Mononuclear cell (primary cell): Measurements from ENCODE around the gene CC2D1B. TPM values are rescaled to one million over a fixed set of nuclear protein-coding genes. Genes with fewer than 3 reads are reported as not detected.

Experiments used
- H3K27me3 ChIP-seq: 2 replicates; pipeline ENCODE4 v1.6.0; 2011; ENCODE audit warnings: low read length, control low read depth; ENCODE audit not compliant: insufficient read depth
- H3K4me1 ChIP-seq: 2 replicates; pipeline ENCODE4 v1.5.1; 2011; ENCODE audit warnings: mild to moderate bottlenecking, low read length, control low read depth; ENCODE audit not compliant: insufficient read depth
- H3K4me3 ChIP-seq: 2 replicates; pipeline ENCODE4 v1.5.1; 2011; ENCODE audit warnings: mild to moderate bottlenecking, low read length, moderate library complexity
- H3K9me3 ChIP-seq: 2 replicates; pipeline ENCODE4 v1.5.1; 2011; ENCODE audit warnings: low read depth, mild to moderate bottlenecking, control low read depth, low read length
- total RNA-seq: library from RNA; depleted of rRNA; stranded (reverse); fragments of >200 nt; gene quantifications from one replicate; pipeline ENCODE4 v1.2.3, GENCODE V29; 2012

The CC2D1B gene
- total RNA-seq, 1 donor = 20.9 TPM

DNA sequence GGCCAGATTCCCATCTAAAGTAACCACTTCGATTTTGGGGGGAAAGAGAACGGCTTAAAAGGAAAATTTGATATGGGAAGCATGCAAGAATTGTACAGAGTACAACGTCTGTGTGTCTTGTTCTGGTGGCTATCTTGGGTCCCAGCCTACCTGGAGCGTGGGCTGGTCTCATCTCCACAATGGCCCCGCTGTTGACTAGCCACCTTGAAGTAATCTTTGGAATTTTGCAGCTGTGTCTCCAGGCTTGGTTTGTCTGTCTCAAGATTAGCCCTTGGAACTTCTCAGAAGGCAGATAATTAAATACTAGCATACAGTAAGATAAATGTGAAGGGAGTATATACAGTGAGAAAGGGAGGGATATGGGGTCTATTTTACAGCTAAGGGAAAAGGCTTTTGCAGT is 1.3 kb upstream of the CC2D1B start:
- Histone ChIP-seq H3K4me3 (no peak overlapping the region), H3K9me3 (no peaks in the 10 kb centered on the region), H3K4me1 (peaks cover 34% of the 10 kb centered on the region), H3K27me3 (no peaks in the 10 kb centered on the region)

DNA sequence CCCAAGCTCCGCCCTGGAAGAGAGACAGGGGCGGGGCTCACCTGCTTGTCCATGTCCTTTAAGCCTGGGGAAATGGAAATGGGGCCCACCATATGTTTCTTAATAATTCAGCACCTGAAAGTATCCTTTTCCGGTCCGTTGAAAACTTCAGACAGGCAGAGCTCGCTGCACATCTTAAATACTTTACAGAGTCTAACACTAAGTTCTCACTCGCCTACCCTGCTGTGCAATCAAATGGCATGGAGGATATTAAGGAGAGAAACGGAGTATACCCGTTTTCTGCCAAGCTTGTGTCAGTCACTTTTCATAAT is 467 bp upstream of the CC2D1B start:
- Histone ChIP-seq H3K27me3 (no peaks in the 10 kb centered on the region), H3K9me3 (no peaks in the 10 kb centered on the region), H3K4me3 (peak overlapping the region; percentile 83), H3K4me1 (peaks cover 34% of the 10 kb centered on the region)

DNA sequence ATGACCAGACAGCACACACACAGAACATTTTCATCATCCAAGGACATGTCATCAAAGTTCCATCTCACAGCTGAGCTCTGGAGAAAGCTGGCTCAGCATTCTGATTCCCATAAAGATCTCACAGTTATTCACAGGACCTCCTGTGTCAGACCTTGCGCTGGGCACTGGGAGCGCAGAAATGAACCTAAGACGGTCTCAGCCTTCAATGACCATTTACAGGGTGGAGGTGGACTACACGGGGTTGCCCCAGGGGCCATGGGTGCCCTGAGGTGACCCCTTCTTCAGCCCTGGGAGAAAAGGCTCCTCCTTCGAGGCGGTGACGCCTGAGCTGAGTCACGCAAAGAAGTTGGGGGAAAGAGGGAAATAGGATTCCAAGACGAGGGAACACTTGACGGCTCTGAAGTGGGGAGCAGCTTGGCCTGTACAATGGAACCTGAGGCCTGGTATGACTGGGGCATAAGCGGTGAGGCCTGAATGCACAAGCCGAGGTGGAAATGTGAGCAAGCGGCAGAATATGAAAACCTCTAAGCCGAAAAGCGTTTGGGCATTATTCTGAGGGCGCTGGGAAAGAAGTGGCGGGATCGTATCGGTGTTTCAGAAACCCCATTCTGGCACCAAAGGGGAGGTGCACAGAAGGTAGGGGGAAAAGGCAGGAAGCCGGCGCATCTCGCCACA is 797 bp downstream of the CC2D1B start:
- Histone ChIP-seq H3K9me3 (no peaks in the 10 kb centered on the region), H3K4me1 (peaks cover 34% of the 10 kb centered on the region), H3K4me3 (peak overlapping the region; percentile 83), H3K27me3 (no peaks in the 10 kb centered on the region)

DNA sequence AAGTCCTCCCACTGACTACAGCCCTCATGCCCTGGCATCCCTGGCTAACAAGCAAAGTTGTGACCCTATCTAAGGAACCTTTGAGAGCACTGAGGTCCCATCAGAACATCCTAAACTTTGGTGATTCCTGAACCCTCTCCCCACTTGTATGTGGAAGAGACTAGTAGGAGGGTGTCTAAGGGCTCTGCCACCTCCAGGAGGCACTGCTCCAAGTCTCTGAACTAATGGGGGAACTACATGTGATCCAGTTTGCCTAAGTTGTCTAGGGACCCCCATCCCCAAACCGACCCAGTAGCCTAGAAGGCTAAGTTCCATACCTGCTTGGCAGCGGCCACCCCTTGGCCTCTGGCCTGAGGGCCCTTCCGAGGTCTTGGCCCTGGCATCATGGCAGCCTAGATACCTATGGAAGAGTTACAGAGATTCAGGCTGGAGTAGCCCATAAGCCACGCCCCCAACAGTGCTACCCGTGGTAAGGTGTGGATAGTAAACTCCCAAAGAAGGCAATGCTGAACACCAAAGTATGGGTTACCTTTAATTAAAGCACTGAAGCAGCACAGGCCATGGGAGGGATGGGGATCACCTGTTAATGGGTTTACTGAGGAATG is 1.7 kb downstream of the CC2D1B start:
- no peak overlapping the region for H3K4me3 ChIP-seq
- peaks cover 34% of the 10 kb centered on the region for H3K4me1 ChIP-seq
- H3K9me3 ChIP-seq = no peaks in the 10 kb centered on the region
- no peaks in the 10 kb centered on the region for H3K27me3 ChIP-seq

- H3K4me1 ChIP-seq = peaks cover 22% of the 10 kb centered on the region
- H3K9me3 ChIP-seq = no peaks in the 10 kb centered on the region
- H3K4me3 ChIP-seq = no peak overlapping the region
- H3K27me3 ChIP-seq = no peaks in the 10 kb centered on the region
Observed at GRCh38 chr1:52360595-52360968, 5.4 kb downstream of the CC2D1B start.

DNA sequence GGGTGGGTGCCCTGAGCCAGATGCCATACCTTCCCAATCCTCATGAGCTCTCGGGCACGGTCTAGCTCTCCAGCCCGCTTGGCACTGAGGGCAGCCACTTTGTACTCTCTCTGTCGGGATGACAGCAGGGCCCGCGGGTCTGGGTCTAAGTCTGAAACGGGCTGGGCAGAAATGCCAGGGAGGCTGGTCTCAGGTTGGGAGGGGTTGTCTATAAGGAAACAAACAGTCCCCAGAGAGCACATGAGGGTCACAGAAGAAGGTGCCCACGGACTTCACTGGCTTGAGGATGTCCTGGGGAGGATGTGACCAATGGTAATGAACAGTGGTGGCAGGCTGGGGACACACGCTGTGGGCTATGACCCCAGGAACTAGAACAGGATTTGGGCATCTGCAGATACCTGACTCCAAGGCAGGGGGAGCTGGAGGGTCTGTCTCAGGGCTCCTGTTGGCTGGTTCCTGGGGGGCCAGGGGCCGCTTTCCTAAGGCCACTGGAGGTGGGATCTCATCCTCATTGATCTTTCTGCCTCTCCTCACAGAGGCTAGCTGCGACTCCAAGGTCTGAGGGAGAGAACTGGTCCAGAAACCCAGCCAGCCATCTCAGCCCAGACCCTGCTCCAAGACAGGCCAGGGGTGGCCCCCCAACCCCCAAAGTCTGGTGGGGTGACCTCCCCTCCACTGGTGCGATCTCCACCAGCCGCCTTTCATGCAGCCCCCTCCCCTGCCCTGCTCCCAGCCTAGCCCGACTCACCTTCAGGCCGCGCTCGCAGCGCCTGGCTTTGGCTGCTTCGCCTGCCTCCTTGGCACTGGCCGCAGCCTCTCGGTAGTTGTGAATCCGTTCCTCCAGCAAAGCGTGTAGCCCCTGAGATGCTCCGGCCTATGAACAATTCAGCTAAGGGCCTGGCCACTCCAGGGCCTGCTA is 6.1 kb downstream of the CC2D1B start:
- Histone ChIP-seq H3K27me3 (no peaks in the 10 kb centered on the region), H3K4me3 (no peak overlapping the region), H3K9me3 (no peaks in the 10 kb centered on the region), H3K4me1 (peaks cover 16% of the 10 kb centered on the region)

DNA sequence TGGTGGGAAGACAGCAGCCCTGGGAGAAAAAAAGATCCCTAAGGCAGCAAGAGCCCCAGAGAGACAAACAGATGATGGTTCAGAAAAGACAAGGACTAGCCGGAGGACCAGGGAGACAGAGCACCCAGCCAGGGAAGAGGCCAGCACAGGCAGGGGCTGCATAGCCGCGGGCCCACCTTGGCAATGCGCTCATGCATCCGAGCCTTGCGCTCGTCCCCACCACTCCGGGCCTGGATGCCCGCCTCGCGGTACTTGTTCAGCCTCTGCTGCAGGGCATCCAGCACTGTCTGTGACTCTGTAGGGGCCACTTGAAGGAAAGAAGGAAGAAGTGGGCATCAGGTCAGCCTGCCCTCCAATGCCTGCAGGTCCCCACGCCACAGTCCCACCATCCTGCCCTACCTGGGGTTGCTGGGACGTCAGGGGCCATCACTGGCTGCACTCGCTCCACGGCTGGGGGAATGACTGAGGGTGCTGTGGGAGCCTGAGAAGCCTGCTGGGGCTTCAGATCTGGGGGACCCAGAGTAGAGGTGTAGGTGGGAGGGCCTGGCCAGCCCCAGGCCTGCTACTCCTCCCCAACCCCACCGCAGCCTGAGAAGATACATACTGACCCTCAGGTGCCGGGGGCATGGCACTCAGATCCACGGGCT is 7.0 kb downstream of the CC2D1B start:
- Histone ChIP-seq H3K27me3 (no peaks in the 10 kb centered on the region), H3K4me3 (no peak overlapping the region), H3K9me3 (no peaks in the 10 kb centered on the region), H3K4me1 (peaks cover 7% of the 10 kb centered on the region)

DNA sequence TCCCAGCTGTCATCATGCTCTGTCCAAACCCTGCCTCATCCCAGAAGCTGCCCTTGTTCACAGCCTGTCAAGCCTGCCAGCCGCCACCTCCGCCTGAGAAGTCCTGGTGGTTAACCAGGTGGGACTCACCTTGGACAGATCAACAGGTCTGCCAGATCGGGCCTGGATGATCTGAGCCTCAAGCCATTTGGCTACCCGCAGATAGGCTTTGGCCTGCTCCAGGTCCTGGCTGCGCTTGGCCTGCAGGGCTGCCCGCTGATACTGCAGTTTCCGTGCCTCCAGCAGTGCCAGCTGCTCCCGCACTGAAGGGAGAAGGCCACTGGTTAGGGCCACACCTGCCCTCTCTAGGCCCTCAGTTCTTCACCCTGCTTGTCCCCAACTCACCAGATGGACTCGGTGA is 8.6 kb downstream of the CC2D1B start:
- H3K27me3 ChIP-seq = no peaks in the 10 kb centered on the region
- H3K4me3 ChIP-seq = no peak overlapping the region
- no peaks in the 10 kb centered on the region for H3K9me3 ChIP-seq
- H3K4me1 ChIP-seq = peaks cover 1% of the 10 kb centered on the region

DNA sequence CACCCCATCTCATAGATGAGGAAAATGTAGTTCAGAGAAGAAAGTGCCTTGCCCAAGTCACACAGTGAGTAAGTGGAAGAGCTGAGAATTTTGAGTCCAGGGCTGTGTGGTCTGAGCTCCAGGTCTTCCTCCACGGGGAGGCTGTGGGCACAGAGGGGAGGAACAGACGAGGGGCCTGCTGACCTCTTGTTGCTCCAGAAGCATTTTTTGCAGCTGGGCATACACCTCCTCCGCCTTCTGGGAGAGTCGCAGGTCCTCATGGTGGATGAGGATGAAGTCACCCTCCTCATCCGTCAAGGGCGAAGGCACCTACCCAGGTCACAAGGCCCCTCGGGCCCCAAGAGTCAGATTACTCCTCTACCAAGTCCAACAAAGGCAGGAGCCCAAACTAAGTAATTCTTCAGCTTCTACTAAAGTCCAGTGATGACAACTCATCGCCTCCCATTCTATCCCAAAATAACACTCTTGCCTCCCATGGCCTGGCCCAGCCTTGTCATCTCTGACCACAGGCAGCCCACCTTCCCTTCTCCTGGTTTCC is 9.1 kb downstream of the CC2D1B start:
- Histone ChIP-seq H3K27me3 (no peaks in the 10 kb centered on the region), H3K4me1 (no peaks in the 10 kb centered on the region), H3K4me3 (no peak overlapping the region)

GRCh38 chr1:52355847-52356505 is 10.0 kb downstream of the CC2D1B start:
- H3K4me1 ChIP-seq = no peaks in the 10 kb centered on the region
- H3K27me3 ChIP-seq = no peaks in the 10 kb centered on the region
- no peaks in the 10 kb centered on the region for H3K9me3 ChIP-seq
- no peak overlapping the region for H3K4me3 ChIP-seq

More for the DNA sequence above, 9.1 kb downstream of the CC2D1B start:
- H3K9me3 ChIP-seq = no peaks in the 10 kb centered on the region

DNA sequence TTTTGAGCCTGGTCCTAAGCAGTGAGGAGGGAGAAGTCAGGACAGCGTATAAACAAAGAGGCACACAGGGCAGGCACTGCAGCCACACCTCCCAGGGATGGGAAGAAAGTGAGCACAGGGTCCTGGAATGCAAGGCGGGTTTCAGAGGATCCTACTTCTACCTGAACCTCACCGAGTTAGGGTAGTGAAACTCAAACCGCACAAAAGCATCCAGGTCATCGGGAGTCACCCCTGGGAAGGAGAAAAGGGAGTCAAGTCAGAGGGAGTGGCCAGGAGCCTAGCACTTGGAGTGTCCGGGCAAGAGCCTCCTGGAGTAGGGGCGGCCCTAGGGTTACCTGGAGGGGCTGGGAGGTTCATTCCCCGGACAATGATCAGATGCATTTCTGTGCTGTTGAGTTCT is 10.6 kb downstream of the CC2D1B start:
- no peak overlapping the region for H3K4me3 ChIP-seq
- H3K27me3 ChIP-seq = no peaks in the 10 kb centered on the region
- no peaks in the 10 kb centered on the region for H3K4me1 ChIP-seq
- H3K9me3 ChIP-seq = no peaks in the 10 kb centered on the region

DNA sequence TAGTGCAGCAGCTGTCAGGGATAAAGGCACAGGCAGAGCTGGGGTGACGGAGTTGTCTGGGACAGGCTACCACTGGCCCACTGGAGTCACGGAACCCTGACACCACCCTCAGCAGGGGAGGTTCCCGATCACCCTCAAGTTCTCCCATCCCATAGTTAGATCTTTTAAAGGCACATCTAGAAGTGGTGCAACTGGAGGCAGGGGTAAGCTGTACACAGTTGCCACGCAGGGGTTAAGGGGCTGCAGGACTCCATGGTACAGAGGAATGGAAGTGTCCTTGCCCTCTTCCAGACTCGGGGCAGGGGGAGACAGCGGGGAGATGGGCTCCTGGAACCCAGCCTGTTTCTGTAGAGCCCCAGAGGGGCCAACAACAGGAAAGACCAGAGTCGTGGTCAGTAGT is 13.3 kb downstream of the CC2D1B start:
- Histone ChIP-seq H3K4me3 (no peak overlapping the region), H3K9me3 (no peaks in the 10 kb centered on the region), H3K4me1 (no peaks in the 10 kb centered on the region), H3K27me3 (no peaks in the 10 kb centered on the region)

DNA sequence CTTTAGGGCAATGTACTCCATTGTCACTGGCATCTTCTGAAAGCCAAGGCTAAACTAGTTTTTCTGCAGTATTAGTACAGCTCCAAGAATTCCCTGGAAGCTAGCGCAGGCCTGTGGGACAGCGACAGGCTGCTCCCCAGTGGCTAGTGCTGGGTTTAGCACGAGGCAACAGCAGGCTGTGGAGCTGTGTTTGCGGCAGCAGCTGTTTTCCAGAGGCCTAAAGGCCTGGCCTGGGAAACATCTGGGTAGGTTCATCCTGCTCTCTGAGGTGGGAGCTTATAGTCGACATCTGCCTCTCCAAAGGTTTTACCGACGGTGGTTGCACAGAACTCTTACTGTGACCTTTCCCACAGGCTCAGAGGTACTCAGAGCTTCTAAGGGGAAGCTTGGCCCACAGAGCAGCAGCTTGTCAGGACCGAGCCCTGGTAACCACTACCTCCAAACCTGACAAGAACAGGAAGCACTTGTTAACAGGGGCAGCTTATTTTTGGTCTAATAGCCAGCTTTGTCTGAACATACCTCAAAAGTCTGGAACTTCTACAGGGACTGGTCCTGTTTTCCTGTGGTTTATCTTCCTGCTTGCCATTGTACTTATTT is 17.2 kb downstream of the CC2D1B start:
- no peaks in the 10 kb centered on the region for H3K4me1 ChIP-seq
- H3K9me3 ChIP-seq = no peaks in the 10 kb centered on the region
- no peaks in the 10 kb centered on the region for H3K27me3 ChIP-seq
- H3K4me3 ChIP-seq = no peak overlapping the region

DNA sequence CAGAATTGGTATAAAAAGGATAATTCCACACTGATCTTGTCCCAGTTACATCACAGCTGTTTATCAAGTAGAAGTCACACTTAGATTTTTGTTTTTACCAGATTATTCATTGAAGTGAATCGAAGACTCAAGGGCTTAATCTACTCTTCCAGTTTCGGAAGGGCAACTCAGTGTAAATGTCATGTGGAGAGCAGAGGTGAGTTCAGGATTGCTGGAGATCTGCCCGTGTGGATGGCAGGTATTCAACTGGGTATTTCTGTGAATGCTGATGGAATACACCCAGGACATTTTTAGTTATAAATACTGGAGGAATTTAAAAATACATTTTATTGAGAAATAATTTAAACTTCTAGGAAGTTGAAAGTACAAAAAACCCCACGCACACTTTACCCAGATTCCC is 19.4 kb downstream of the CC2D1B start:
- Histone ChIP-seq H3K4me1 (no peaks in the 10 kb centered on the region), H3K4me3 (no peak overlapping the region), H3K9me3 (no peaks in the 10 kb centered on the region), H3K27me3 (no peaks in the 10 kb centered on the region)
